Stimulated activated CD8-positive, alpha-beta memory T cell treated with anti-CD3 and anti-CD28 coated beads, Interleukin-4, amount 100 ng/mL, for 1 hour (primary cell): Measurements from ENCODE around the gene S1PR2.
"Not testable (repeated sequence)": the region's sequence is repeated elsewhere in the genome, so short reads cannot be mapped to it uniquely, and the experiment has no call there.

ENCODE experiments used
- DNase-seq, 2 donors: peaks; one replicate each; pipeline ENCODE4 v3.0.0-alpha.2; 2020; ENCODE audit warnings: low read depth in 2 of 2, low spot score in 1 of 2

The S1PR2 gene

GRCh38 chr19:10193790-10194499 is 37.2 kb downstream of the S1PR2 start:
- DNase-seq = no peak

GRCh38 chr19:10192922-10193321 is 38.2 kb downstream of the S1PR2 start:
- DNase-seq = no peak

- DNase-seq = no peak
Measured at GRCh38 chr19:10191347-10191746, 39.8 kb downstream of the S1PR2 start.

GRCh38 chr19:10190026-10190425 is 41.1 kb downstream of the S1PR2 start:
- DNase-seq = no peak

- no peak for DNase-seq
Measured at GRCh38 chr19:10189616-10190015, 41.5 kb downstream of the S1PR2 start.

GRCh38 chr19:10187315-10187714 is 43.8 kb downstream of the S1PR2 start:
- DNase-seq = no peak

GRCh38 chr19:10184636-10185035 is 46.5 kb downstream of the S1PR2 start:
- DNase-seq = no peak

GRCh38 chr19:10183926-10184325 is 47.2 kb downstream of the S1PR2 start:
- DNase-seq = no peak

GRCh38 chr19:10182847-10183246 is 48.3 kb downstream of the S1PR2 start:
- DNase-seq = no peak

GRCh38 chr19:10182076-10182475 is 49.1 kb downstream of the S1PR2 start:
- no peak for DNase-seq

- DNase-seq = no peak
Measured at GRCh38 chr19:10180459-10180858, 50.7 kb downstream of the S1PR2 start.

- DNase-seq = not testable (repeated sequence)
Measured at GRCh38 chr19:10180024-10180423, 51.1 kb downstream of the S1PR2 start.

GRCh38 chr19:10173527-10173926 is 57.6 kb downstream of the S1PR2 start:
- DNase-seq = no peak
